HG03520 (cell line): Measurements from ENCODE around the gene HTR3E.

Experiments
- ATAC-seq: cut with Tn5 transposase; IDR thresholded peaks from one replicate; pipeline ENCODE4 v1.9.1; 2021; ENCODE audit warnings: mild to moderate bottlenecking, moderate library complexity; ENCODE audit not compliant: unreplicated experiment

Gene HTR3E

DNA sequence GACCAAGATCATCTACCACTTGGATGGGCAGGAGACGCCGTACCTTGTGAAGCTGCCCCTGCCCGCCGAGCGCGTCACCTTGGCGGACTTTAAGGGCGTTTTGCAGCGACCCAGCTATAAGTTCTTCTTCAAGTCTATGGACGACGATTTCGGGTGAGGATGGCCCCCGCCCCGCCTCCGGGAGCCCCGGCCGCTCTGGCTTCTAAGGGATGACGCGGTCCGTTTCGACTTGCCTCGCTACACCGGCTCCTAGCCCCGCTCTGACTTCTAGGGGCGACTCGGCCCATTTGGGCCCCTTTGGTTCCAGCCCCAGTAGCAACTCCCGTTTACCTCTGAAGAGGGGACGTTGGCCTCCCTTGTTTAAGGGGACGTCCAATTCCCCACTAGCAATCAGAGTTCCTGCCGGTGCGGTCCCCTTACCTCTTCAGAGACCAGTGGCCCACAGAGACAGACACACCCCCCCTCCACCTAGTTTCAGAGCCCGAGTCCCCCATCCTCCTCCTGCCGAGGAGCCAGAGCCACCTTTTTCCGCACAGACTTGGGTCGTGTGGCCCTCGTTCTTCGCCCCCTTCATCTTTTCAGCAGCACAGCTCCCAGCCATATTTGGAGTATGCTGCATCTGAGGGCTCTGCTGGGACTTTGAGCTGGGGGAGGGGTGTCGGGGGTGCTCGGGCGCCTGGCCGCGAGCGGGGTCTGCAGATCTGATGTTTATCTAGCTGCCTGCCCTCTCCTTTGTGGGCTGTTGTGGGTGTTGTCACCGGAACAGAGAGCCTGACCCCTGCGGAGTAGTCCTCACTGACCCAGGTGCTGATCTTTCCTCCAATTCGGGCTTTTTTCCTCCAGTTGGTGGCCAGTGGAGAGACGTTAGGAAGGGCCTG, 59.0 kb downstream of the HTR3E start:
- peak; percentile 33 for ATAC-seq

DNA sequence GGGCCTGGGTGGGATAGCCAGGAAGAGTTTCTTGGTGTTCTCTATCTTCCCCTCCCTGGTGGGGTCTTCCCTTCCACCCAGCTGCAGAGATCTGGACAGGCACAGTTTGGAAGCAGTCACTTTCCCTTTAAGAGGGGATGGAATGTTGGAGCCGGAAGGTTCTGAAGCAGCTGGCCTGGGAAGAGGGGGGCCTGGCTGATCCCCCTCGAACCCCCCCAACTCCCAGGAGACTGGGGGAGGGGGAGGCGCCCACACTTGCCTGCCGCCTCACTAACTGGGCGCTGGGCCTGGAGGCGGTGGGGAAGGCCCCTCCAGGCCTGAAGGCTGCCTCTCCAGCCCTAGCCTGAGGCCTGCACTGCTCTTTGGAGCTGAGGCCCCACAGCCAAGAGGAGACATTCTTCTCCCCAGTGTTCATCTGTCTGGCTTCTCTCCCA, 59.7 kb downstream of the HTR3E start:
- ATAC-seq: no peak
